ENCODE results near the gene HDGF. TPM values are rescaled to one million over a fixed set of nuclear protein-coding genes. Genes with fewer than 3 reads are reported as not detected.

The HDGF gene
- total and polyA plus RNA-seq, 9 of the 15 experiments (the other 6 are each of a cell fraction or from before 2014, with no cell fraction given) = 38.8 to 601 (median 400) TPM

- no peak for TF ChIP-seq TOE1 (IDR thresholded peaks at IDR 0.05; ENCODE audit: borderline replicate concordance)
- TF ChIP-seq TOE1 (CRISPR knock-in tag; IDR thresholded peaks at IDR 0.05; ENCODE audit: borderline replicate concordance, low read depth) = no peak
- no peak for TF ChIP-seq EZH2 (IDR thresholded peaks at IDR 0.05; ENCODE audit: borderline replicate concordance, low read depth, low read length)
- TF ChIP-seq RAD51 (IDR thresholded peaks at IDR 0.05; ENCODE audit: borderline replicate concordance, low read depth) = no peak
- no peak for TF ChIP-seq IRF9 (tag; IDR thresholded peaks at IDR 0.05)
- TF ChIP-seq PHB (CRISPR knock-in tag; IDR thresholded peaks at IDR 0.05) = no peak
- no peak for TF ChIP-seq GTF3C2 (IDR thresholded peaks at IDR 0.05; ENCODE audit: borderline replicate concordance, extremely low read depth, insufficient read length)
- TF ChIP-seq CREB1 (IDR thresholded peaks at IDR 0.05) = no peak
- TF ChIP-seq CREB1 (CRISPR knock-in tag; IDR thresholded peaks at IDR 0.05) = no peak
- TF ChIP-seq CBX3 (IDR thresholded peaks at IDR 0.05; ENCODE audit: borderline replicate concordance in 1 of 2, low read length in 2 of 2) = no peak
- TF ChIP-seq CBX2 (IDR thresholded peaks at IDR 0.05; ENCODE audit: insufficient read depth, low read length, poor library complexity, severe bottlenecking) = no peak
- no peak for TF ChIP-seq NR2C1 (IDR thresholded peaks at IDR 0.05)
- no peak for TF ChIP-seq NR2C1 (tag; IDR thresholded peaks at IDR 0.05)
- no peak for TF ChIP-seq CLOCK (CRISPR knock-in tag; IDR thresholded peaks at IDR 0.05; ENCODE audit: borderline replicate concordance)
- TF ChIP-seq ELK3 (CRISPR knock-in tag; IDR thresholded peaks at IDR 0.05) = no peak
- TF ChIP-seq ZFP91 (CRISPR knock-in tag; IDR thresholded peaks at IDR 0.05) = no peak
These were observed 45.9 kb upstream of the HDGF start (continued) for GRCh38 chr1:156797212-156797871.

All from K562 (cell line).